ENCODE measurements around the gene VWA3B. TPM values are rescaled to one million over a fixed set of nuclear protein-coding genes. Genes with fewer than 3 reads are reported as not detected.
"Not testable (repeated sequence)": the region's sequence is repeated elsewhere in the genome, so short reads cannot be mapped to it uniquely, and the experiment has no call there.

The VWA3B gene
- polyA plus RNA-seq, 3 donors: not detected

GRCh38 chr2:98263362-98263761 lies 176.4 kb downstream of the VWA3B start:
- intact Hi-C loops (cut with micrococcal nuclease): no loop called here
- WGBS (ENCODE audit: insufficient coverage): no CpG with 5 or more reads among the region's 1 CpG
- H3K36me3 Mint-ChIP-seq: no peaks in the 10 kb centered on the region
- peaks cover 3 to 11% (median 4%) of the 10 kb centered on the region in 3 donors for H3K27me3 Mint-ChIP-seq (ENCODE audit: low read depth in 3 of 3)
- no peak overlapping the region for H3K4me3 ChIP-seq (replicated peaks in 1 of 3; ENCODE audit: low read depth in 2 of 3, low read length in 3 of 3)
- no peak for TF ChIP-seq CTCF (IDR thresholded peaks at IDR 0.05)
- no peak overlapping the region for H3K4me3 Mint-ChIP-seq
- no peak overlapping the region for H3K9ac ChIP-seq (ENCODE audit: insufficient read depth, low read length, poor library complexity, severe bottlenecking)
- H3K4me2 ChIP-seq (replicated peaks; ENCODE audit: extremely low read depth, low read length, poor library complexity, severe bottlenecking): no peak overlapping the region
- H3K36me3 ChIP-seq (replicated peaks in 1 of 2; ENCODE audit: control insufficient read depth in 1 of 2, insufficient read depth in 2 of 2, low read length in 2 of 2): no peaks in the 10 kb centered on the region
- H4K20me1 ChIP-seq (ENCODE audit: insufficient read depth, low read length): no peaks in the 10 kb centered on the region
- no peaks in the 10 kb centered on the region for H3K79me2 ChIP-seq (ENCODE audit: insufficient read depth, low read length)
- peaks cover 19 to 40% (median 31%) of the 10 kb centered on the region in 7 donors for H3K9me3 Mint-ChIP-seq
- H3K27ac ChIP-seq (ENCODE audit: low read depth in 1 of 2, low read length in 2 of 2): no peak overlapping the region
- peaks cover 0 to 27% of the 10 kb centered on the region in 2 donors for H3K9me3 ChIP-seq (replicated peaks in 1 of 2; ENCODE audit: control insufficient read depth in 1 of 2, insufficient read depth in 1 of 2, low read length in 2 of 2)
- no peak overlapping the region for H3K27ac Mint-ChIP-seq
- H3K4me1 ChIP-seq (ENCODE audit: control insufficient read depth in 1 of 2, insufficient read depth in 2 of 2, low read length in 2 of 2): no peaks in the 10 kb centered on the region
- no peak for DNase-seq
- H3K4me1 Mint-ChIP-seq: no peaks in the 10 kb centered on the region
- peaks cover 2 to 7% of the 10 kb centered on the region in 2 donors for H3K27me3 ChIP-seq (ENCODE audit: control insufficient read depth in 2 of 2, insufficient read depth in 2 of 2, low read length in 2 of 2)
- no peak overlapping the region for H2AFZ ChIP-seq (ENCODE audit: insufficient read depth, low read depth, low read length, poor library complexity, severe bottlenecking)

- H3K4me1 ChIP-seq (ENCODE audit: control insufficient read depth in 1 of 2, insufficient read depth in 2 of 2, low read length in 2 of 2); H3K36me3 Mint-ChIP-seq; H3K27ac ChIP-seq (ENCODE audit: low read depth in 1 of 2, low read length in 2 of 2); H3K27ac Mint-ChIP-seq; H3K79me2 ChIP-seq (ENCODE audit: insufficient read depth, low read length); intact Hi-C loops (cut with micrococcal nuclease); H3K27me3 ChIP-seq (ENCODE audit: control insufficient read depth in 2 of 2, insufficient read depth in 2 of 2, low read length in 2 of 2); H3K4me3 Mint-ChIP-seq; H3K27me3 Mint-ChIP-seq (ENCODE audit: low read depth in 3 of 3); DNase-seq; H3K4me2 ChIP-seq (replicated peaks; ENCODE audit: extremely low read depth, low read length, poor library complexity, severe bottlenecking); H3K4me3 ChIP-seq (replicated peaks in 1 of 3; ENCODE audit: low read depth in 2 of 3, low read length in 3 of 3); H4K20me1 ChIP-seq (ENCODE audit: insufficient read depth, low read length); H2AFZ ChIP-seq (ENCODE audit: insufficient read depth, low read depth, low read length, poor library complexity, severe bottlenecking); H3K9ac ChIP-seq (ENCODE audit: insufficient read depth, low read length, poor library complexity, severe bottlenecking); H3K36me3 ChIP-seq (replicated peaks in 1 of 2; ENCODE audit: control insufficient read depth in 1 of 2, insufficient read depth in 2 of 2, low read length in 2 of 2); H3K4me1 Mint-ChIP-seq: not testable (repeated sequence)
- peaks cover 0 to 15% of the 10 kb centered on the region in 2 donors for H3K9me3 ChIP-seq (replicated peaks in 1 of 2; ENCODE audit: control insufficient read depth in 1 of 2, insufficient read depth in 1 of 2, low read length in 2 of 2)
- peaks cover 10 to 25% (median 18%) of the 10 kb centered on the region in 7 donors for H3K9me3 Mint-ChIP-seq
Observed at GRCh38 chr2:98268225-98268624, 181.3 kb downstream of the VWA3B start.

All from CD14-positive monocyte (primary cell).